ENCODE data around the gene PRM1. TPM values are rescaled to one million over a fixed set of nuclear protein-coding genes. Genes with fewer than 3 reads are reported as not detected.

The PRM1 gene
- total RNA-seq, 1 donor: not detected

DNA sequence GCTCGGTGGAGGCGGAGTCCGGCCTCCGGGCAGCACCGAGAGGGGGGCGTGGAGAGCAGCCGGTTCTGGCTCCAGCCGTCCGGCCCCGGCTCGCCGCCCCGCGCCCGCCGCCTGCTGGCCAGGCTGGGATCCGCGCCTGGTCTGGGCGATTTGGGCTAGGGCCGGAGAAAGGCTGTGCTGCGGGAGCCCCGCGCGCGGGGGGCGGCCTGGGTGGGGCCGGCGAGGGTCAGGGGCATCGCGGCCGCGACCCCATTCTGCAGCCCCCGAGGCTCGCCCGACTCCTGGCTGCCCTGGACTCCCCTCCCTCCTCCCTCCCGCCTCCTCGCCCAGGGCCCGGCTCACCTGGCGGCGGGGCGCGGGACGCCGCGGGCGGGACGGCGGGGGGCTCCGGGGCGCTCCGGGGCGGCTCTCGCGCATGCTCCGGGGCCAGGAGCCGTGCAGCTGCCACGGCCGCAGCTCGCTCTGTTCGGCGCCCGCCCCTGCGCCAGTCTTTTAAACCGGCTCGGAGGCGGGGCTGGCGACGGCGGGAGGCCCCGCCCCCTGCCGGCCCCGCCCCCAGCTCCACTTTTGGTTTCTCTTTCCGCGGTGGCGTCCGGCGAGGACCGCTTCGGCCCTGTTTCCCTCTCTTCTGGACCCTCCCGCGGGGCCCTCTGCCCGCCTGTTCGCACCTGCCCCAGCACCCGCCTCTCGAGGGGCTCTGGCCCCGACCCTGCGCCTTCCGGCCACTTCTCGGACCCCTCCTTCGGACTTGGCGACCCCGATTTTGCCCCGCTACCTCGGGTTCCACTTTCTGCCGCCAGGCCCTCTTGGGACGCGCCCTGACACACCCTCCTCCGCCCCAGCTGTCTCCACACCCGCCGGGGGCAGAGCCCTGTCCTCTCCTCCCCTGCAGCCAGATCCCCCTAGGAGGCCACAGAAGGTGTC, 25.1 kb downstream of the PRM1 start, which contains the start of gene SOCS1:
Gene SOCS1, minus strand, starts transcription at position 468 of the 924 bp plus-strand sequence. CDS start 726 bp downstream, outside the sequence.
- H3K4me3 ChIP-seq (ENCODE audit: low read depth, low read length): peak within 1 kb of the TSS; percentile 76
- TF ChIP-seq, protein P1, sequence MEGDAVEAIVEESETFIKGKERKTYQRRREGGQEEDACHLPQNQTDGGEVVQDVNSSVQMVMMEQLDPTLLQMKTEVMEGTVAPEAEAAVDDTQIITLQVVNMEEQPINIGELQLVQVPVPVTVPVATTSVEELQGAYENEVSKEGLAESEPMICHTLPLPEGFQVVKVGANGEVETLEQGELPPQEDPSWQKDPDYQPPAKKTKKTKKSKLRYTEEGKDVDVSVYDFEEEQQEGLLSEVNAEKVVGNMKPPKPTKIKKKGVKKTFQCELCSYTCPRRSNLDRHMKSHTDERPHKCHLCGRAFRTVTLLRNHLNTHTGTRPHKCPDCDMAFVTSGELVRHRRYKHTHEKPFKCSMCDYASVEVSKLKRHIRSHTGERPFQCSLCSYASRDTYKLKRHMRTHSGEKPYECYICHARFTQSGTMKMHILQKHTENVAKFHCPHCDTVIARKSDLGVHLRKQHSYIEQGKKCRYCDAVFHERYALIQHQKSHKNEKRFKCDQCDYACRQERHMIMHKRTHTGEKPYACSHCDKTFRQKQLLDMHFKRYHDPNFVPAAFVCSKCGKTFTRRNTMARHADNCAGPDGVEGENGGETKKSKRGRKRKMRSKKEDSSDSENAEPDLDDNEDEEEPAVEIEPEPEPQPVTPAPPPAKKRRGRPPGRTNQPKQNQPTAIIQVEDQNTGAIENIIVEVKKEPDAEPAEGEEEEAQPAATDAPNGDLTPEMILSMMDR (IDR thresholded peaks at IDR 0.05; ENCODE audit: insufficient read depth, low read depth, low read length): peak; percentile 77
- peak; percentile 91 for DNase-seq (ENCODE audit: low read depth)

DNA sequence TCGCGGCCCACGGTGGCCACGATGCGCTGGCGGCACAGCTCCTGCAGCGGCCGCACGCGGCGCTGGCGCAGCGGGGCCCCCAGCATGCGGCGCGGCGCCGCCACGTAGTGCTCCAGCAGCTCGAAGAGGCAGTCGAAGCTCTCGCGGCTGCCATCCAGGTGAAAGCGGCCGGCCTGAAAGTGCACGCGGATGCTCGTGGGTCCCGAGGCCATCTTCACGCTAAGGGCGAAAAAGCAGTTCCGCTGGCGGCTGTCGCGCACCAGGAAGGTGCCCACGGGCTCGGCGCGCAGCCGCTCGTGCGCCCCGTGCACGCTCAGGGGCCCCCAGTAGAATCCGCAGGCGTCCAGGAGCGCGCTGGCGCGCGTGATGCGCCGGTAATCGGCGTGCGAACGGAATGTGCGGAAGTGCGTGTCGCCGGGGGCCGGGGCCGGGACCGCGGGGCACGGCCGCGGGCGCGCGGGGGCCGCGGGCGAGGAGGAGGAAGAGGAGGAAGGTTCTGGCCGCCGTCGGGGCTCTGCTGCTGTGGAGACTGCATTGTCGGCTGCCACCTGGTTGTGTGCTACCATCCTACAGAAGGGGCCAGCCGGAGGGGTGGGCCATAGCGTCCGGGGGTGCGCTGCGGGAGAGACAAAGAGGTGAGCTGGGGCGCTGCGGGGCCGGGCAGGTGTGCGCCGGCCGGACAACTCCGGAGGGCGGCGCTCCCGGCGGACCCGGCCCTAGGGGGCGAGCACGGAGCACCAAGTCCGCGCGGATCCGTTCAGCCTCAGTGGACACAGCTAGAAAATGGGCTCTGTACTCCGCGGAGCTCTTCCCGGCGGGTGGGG, 26.0 kb downstream of the PRM1 start:
- TF ChIP-seq, protein P1 (IDR thresholded peaks at IDR 0.05; ENCODE audit: insufficient read depth, low read depth, low read length): peak; percentile 4
- peak overlapping the region; percentile 76 for H3K4me3 ChIP-seq (ENCODE audit: low read depth, low read length)
- DNase-seq (ENCODE audit: low read depth): peak; percentile 53

DNA sequence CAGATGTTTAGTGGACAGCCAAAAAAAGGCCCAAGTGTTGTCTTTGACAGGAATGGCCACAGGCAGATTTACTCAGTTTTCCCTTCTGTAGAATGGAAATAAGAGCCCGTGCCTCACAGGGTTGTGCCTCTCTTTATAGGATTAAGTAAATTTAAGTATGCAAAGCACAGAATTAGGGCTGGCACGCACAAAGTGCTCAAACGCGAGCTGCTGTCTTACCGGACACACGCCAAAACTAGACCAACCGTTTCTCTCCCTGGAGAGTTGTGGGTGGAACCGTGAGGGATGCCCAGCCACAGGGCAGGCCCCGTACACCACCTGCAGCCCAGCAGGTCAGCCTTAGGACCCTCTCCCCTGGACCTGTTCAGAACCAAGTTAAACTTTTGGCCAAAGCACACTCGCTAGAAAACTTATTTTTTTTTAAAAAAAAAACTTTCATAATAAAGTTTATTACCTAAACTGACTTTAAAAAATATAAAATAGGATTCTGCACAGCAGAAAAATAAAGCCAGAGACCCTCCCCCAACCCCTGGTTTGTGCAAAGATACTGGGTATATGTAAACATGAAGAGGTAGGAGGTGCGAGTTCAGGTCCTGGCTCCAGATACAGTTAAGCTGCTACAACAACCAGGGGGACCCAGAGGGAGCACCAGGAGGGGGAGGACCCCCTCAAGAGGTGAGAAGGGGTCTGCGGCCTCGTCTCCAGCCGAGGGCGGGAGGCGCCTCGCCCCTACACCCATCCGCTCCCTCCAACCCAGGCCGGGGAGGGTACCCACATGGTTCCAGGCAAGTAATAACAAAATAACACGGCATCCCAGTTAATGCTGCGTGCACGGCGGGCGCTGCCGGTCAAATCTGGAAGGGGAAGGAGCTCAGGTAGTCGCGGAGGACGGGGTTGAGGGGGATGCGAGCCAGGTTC, 26.9 kb downstream of the PRM1 start:
- no peak for DNase-seq (ENCODE audit: low read depth)

DNA sequence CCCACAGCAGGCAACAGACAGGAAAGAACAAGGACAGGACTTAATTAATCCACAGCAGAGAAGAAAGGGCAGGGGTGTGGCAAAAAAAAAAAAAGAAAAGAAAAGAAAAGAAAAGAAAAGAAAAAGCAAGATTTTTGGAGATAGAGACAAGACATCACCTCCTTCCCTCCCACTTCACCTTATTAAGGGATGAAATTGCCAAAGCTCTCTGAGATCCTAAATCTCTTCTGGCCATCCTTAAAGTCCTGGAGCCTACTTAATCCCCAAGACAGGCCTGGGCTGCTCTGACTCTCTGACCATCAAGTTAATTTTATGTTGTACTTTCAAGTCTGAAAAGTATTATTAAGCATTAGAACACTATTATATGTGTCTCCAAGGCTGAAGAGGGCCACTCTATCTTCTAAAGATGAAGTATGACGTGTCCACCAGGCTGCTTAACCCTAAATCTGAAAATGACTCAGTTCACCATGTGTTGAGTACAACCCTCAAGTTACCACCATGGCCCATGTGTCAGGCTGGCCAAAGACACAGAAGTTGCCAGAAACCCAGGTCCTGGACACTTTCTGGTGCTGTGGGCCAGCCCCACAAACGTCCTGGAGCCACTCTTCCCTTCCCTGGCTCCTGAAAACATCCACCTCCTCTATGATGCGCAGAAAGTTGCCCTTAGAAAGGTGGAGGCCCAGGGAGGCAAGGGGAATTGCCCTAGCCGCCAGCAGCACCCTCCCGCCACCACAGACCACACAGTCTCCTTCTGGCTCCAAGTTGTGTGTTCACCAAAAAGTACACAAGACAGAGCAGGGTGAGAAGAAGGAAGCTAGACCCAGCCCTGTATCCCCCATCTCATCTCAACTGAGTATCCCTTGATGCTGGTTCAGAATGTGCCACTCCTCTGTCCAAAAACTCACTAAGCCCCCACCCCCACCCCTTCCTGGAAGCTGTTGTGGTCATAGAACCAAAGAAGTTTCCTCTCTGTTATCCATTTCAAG, 27.8 kb downstream of the PRM1 start:
- TF ChIP-seq, protein P1 (IDR thresholded peaks at IDR 0.05; ENCODE audit: insufficient read depth, low read depth, low read length): no peak
- peak overlapping the region; percentile 76 for H3K4me3 ChIP-seq (ENCODE audit: low read depth, low read length)
- DNase-seq (ENCODE audit: low read depth): peak; percentile 66

More for the DNA sequence above, 26.9 kb downstream of the PRM1 start:
- H3K4me3 ChIP-seq (ENCODE audit: low read depth, low read length): peak overlapping the region; percentile 76
- TF ChIP-seq, protein P1 (IDR thresholded peaks at IDR 0.05; ENCODE audit: insufficient read depth, low read depth, low read length): no peak

DNA sequence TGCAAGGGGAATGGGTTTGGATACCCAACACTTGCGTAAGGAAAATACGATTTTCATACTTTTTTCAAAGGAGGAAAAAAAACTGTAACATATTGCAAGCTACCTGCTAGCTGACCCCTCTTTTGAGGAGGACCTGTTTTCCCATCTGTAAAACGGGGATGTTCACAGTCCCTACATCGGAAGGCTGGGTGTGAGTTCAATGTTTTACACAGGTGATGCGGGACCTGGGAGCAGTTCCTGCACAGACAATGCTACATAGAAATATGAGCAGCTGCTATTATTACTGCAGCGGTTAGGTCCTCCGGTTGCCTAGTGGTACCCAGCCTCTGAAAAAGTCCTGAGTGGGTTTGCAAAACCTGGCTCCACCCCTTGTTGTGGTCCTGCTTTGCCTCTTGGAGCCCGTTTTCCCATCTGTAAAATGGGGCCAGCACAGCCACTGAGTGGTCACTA, 28.6 kb downstream of the PRM1 start:
- no peak for DNase-seq (ENCODE audit: low read depth)
- H3K4me3 ChIP-seq (ENCODE audit: low read depth, low read length): peak overlapping the region; percentile 76
- TF ChIP-seq, protein P1 (IDR thresholded peaks at IDR 0.05; ENCODE audit: insufficient read depth, low read depth, low read length): no peak

Data from fibroblast of villous mesenchyme (primary cell).